ENCODE results near the gene SLC9A2. TPM values are rescaled to one million over a fixed set of nuclear protein-coding genes. Genes with fewer than 3 reads are reported as not detected.

The SLC9A2 gene
- total RNA-seq, 1 donor from 2014 or later, result 3.4 TPM

DNA sequence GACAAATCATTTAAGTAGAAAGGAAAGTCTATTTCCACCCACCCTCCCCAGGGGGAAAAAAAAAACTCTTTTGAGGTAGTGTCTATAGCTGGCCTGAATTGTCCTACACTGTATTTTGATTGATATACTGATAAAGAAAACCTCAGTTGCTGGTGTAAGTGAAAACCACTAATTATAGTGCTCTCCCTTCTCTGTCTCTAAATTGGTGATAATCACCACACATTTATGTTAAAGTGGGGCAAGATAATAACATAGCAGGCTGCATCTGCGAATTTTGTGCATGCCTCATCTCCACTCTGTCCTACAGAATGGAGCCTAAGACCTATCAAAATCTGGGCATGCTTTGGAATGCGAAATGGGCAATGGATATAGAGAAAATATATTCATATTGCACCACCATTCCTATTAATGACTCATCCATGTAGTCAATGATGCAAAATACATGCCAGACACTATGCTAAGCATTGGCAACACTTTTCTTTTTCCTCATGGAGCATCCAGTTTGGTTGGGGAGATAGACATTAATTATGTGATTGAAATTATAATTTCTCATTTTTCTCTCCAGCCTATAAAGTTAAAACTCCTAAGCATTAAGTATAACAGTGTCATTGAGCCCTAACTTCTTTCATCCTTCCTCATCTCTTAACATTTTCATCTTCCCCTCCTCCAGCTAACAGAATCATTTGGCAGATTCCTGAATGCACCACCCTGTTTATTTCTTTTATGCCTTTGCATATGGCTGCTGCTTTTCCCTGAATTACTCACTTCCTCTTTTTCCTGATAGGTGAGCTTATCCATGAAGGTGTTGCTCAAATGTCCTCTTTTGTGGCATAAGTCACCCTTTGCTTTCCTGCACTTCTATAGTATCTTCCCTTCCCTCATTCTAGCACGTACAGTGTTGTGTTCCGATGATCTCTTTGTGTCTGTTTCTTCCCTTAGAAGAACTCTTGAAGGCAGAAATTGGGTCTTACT is 58.2 kb downstream of the SLC9A2 start:
- no peaks in the 10 kb centered on the region for H3K27me3 ChIP-seq (ENCODE audit: control insufficient read depth, insufficient read depth, low read length)
- H3K4me3 ChIP-seq (ENCODE audit: low read depth, low read length), result no peak overlapping the region
- TF ChIP-seq, protein P1, sequence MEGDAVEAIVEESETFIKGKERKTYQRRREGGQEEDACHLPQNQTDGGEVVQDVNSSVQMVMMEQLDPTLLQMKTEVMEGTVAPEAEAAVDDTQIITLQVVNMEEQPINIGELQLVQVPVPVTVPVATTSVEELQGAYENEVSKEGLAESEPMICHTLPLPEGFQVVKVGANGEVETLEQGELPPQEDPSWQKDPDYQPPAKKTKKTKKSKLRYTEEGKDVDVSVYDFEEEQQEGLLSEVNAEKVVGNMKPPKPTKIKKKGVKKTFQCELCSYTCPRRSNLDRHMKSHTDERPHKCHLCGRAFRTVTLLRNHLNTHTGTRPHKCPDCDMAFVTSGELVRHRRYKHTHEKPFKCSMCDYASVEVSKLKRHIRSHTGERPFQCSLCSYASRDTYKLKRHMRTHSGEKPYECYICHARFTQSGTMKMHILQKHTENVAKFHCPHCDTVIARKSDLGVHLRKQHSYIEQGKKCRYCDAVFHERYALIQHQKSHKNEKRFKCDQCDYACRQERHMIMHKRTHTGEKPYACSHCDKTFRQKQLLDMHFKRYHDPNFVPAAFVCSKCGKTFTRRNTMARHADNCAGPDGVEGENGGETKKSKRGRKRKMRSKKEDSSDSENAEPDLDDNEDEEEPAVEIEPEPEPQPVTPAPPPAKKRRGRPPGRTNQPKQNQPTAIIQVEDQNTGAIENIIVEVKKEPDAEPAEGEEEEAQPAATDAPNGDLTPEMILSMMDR (IDR thresholded peaks at IDR 0.05; ENCODE audit: insufficient read depth, low read length, poor library complexity, severe bottlenecking), result no peak
- DNase-seq (ENCODE audit: low read depth), result no peak
- H3K36me3 ChIP-seq (ENCODE audit: control insufficient read depth, insufficient read depth, low read length), result no peaks in the 10 kb centered on the region

DNA sequence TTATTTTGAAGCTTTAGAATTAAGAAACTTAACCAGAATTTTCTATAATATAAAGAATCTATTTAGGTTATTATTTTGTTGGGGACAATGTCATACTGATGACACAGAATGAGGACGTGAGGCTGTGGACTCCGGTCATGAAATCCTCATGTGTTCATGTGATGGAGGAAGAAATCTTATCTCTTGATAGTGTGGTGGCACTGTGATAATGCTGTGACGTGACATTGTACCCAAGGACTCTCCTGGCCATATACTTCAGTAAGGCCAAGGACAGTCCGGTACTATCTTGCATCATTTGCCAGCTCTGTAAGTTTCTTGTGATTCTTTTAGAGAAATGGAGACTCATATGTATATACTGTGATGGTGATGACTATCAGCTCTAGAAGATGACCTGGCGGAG is 59.1 kb downstream of the SLC9A2 start:
- no peaks in the 10 kb centered on the region for H3K36me3 ChIP-seq (ENCODE audit: control insufficient read depth, insufficient read depth, low read length)
- H3K27me3 ChIP-seq (ENCODE audit: control insufficient read depth, insufficient read depth, low read length), result no peaks in the 10 kb centered on the region
- H3K4me3 ChIP-seq (ENCODE audit: low read depth, low read length), result no peak overlapping the region
- TF ChIP-seq, protein P1 (IDR thresholded peaks at IDR 0.05; ENCODE audit: insufficient read depth, low read length, poor library complexity, severe bottlenecking), result no peak
- no peak for DNase-seq (ENCODE audit: low read depth)

DNA sequence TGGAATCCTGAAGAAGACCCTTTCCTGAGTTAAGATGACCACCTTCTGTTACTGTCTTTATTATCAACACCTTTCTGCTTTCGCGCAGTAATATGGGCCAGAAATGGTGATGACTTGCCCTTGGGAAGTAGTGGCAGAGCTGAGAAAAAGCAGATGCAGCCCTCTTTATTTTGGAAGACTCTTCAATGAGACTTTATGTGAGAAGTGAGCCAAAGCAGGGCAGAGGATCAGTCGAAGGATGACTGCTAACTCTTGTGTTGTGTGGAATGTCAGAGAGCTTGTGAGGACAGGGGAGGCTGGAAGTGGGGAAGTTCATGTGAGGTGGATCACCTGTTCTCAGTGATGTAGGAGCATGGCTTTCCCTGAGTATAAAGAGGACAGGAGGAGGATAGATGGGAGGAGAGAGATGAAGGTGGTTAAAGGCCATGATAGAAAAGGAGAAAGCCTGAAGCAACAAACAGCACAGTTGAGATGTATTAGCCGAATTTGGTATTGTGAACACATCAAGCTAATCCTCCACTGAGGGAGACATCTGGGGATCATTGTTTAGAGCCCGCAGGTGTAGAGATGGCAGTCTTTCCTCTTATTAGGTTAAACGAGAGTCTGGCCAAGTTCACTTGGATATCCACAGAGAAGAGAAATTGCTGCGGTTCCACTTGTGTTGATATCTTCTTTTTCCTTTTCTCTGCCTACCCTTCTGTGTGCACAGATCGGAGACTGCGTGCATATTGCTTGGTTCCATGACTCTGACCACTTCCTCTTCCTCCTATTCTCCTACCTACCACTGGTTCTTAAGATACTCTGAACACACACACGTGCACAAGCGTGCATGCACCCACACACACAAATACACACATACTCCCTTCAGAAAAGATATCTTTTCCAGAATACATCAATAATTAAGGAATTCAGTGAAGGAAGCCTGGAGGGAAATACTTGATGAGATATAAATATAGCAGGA is 67.4 kb downstream of the SLC9A2 start:
- no peak for DNase-seq (ENCODE audit: low read depth)
- TF ChIP-seq, protein P1 (IDR thresholded peaks at IDR 0.05; ENCODE audit: insufficient read depth, low read length, poor library complexity, severe bottlenecking), result no peak
- Histone ChIP-seq H3K27me3 (ENCODE audit: control insufficient read depth, insufficient read depth, low read length) (no peaks in the 10 kb centered on the region), H3K4me3 (ENCODE audit: low read depth, low read length) (no peak overlapping the region), H3K36me3 (ENCODE audit: control insufficient read depth, insufficient read depth, low read length) (no peaks in the 10 kb centered on the region)

DNA sequence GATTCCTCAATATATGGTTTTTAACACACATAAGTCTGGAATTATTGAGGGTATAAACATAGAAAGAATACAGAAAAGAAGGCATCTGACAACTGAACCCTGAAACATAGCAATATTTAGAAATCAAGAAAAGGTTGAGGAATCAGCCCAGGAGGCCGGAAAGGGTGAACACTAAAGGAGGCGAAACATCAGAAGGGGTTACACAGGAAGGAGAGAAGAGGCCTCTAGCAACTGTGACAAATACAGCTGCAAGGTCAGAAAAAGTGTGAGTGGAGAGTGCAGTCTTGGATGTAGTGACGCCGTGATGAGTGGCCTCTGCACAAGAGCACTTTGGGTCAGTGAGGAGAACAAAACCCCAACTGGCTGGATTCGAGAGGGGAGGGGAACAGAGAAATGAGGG is 70.7 kb downstream of the SLC9A2 start:
- no peak overlapping the region for H3K4me3 ChIP-seq (ENCODE audit: low read depth, low read length)
- H3K36me3 ChIP-seq (ENCODE audit: control insufficient read depth, insufficient read depth, low read length), result no peaks in the 10 kb centered on the region
- TF ChIP-seq, protein P1 (IDR thresholded peaks at IDR 0.05; ENCODE audit: insufficient read depth, low read length, poor library complexity, severe bottlenecking), result no peak
- H3K27me3 ChIP-seq (ENCODE audit: control insufficient read depth, insufficient read depth, low read length), result no peaks in the 10 kb centered on the region
- DNase-seq (ENCODE audit: low read depth), result no peak

DNA sequence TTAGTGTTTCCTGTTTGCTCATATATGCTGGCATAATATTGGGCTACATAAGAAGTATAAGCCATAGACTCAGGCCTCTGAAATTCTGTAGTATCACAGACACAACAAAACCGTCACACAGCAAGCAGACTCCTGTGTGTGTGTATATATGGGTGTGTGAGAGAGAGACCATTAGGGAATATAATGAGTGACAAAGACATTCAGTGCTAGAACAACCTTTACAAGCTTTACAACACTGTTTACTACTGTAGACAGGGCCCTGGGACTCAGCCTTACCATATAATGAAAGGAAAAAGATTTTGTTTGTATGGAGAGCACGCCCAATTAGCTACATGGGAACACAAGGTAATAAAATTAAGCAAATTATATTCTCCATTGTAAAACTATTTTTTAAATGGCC is 77.1 kb downstream of the SLC9A2 start:
- Histone ChIP-seq H3K27me3 (ENCODE audit: control insufficient read depth, insufficient read depth, low read length) (no peaks in the 10 kb centered on the region), H3K4me3 (ENCODE audit: low read depth, low read length) (no peak overlapping the region), H3K36me3 (ENCODE audit: control insufficient read depth, insufficient read depth, low read length) (no peaks in the 10 kb centered on the region)
- TF ChIP-seq, protein P1 (IDR thresholded peaks at IDR 0.05; ENCODE audit: insufficient read depth, low read length, poor library complexity, severe bottlenecking), result no peak
- no peak for DNase-seq (ENCODE audit: low read depth)

Data from kidney epithelial cell (primary cell).